Measurements from ENCODE around the gene MEDAG. TPM values are rescaled to one million over a fixed set of nuclear protein-coding genes. Genes with fewer than 3 reads are reported as not detected.

MEDAG gene
- total RNA-seq, 5 donors from 2014 or later (not counting 1 experiment from before 2014, with no cell fraction given): not detected

DNA sequence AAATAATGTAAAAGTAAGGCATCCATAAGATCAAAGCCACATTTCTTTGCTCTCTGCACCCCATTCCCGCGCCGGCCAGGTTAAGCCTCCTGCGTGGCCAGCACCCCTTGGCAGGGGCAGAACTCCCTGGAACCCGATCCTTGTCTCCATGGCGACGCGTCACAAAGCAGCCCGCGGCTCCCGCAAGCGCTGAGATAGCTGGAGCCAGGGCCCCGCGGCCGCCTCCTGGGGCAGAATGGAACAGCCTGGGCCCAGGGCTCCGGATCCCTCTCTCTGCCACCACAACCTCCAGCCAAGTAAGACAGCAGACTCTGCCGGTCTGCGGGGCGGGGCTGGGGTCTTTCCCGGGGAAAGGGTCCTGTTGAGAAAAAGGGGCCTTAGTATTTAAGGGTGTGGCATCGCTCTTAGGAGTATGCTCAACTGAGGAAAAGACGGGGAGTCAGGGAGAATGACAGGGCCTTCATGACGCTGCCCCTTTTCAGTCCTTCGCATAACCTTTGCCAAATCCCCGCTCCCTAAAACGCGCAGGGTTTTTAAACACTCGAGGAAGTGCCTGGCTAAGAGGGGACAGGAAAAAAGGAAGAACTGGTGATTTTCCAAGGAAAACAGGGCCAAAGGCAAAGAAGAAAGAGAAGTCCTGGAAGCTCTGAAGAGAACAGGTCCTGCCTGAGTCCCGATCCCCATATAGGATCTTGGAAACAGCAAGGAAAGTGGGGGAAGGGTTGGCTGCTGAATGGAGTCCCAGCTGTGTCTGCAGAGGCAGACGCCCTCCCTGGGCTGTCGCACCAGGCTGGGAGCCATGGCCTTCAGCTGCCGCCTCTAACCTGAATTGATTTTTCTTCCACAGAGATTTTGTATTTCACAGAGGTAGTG lies 26.6 kb downstream of the MEDAG start, which contains the start of gene TEX26:
TEX26 (plus strand) TSS at position 176 of the 873 bp plus-strand sequence; CDS start at position 236, 60 bp downstream.
- Mint-ChIP-seq H3K36me3 (no peaks in the 10 kb centered on the region), H3K4me3 (no peak within 1 kb of the TSS), H3K27ac (no peak within 1 kb of the TSS), H3K4me1 (no peaks in the 10 kb centered on the region), H3K9me3 (peaks cover 2 to 9% (median 5%) of the 10 kb centered on the region in 3 donors), H3K27me3 (peaks cover 53% of the 10 kb centered on the region in 2 donors)
- H3K27ac ChIP-seq (ENCODE audit: low read length): no peak within 1 kb of the TSS
- no peak within 1 kb of the TSS for H3K4me3 ChIP-seq (ENCODE audit: control insufficient read depth in 1 of 2, extremely low read depth in 1 of 2, low read length in 1 of 2)
- 61% methylated on average over 19 of the region's 32 CpGs for WGBS (ENCODE audit: insufficient coverage)
- H3K36me3 ChIP-seq (ENCODE audit: control insufficient read depth in 2 of 2, extremely low read depth in 1 of 2, insufficient read depth in 1 of 2, low read length in 1 of 2): no peaks in the 10 kb centered on the region
- CTCF ChIA-PET: no interaction called here
- peaks cover 8 to 43% of the 10 kb centered on the region in 2 experiments for H3K27me3 ChIP-seq (replicated peaks in 1 of 2; ENCODE audit: control insufficient read depth in 2 of 2, extremely low read depth in 1 of 2, insufficient read depth in 2 of 2, low read length in 1 of 2)
- H3K9me3 ChIP-seq: no peaks in the 10 kb centered on the region
- no peak for ATAC-seq (replicated peaks in 1 of 4)
- no peaks in the 10 kb centered on the region for H3K4me1 ChIP-seq (ENCODE audit: control insufficient read depth in 1 of 2, extremely low read depth in 1 of 2, insufficient read depth in 2 of 2, low read length in 2 of 2)
- no peak for DNase-seq
- POLR2A ChIA-PET: no interaction called here

DNA sequence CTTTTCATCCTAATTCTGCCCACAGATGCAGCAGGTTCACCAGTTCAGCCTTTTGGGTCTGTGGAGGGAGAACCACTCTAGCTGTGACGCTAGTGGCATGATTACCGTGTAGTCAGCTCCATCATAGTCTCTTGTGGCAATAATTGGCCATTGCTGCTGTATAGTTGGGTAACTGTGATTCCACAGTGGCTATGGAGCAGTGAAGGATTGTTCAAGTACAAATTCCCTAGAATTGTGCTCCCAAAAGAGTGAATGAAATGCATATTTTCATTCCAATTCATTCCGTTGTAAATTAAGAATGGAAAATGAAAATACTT lies 27.2 kb downstream of the MEDAG start:
- H3K9me3 ChIP-seq: no peaks in the 10 kb centered on the region
- no peak overlapping the region for H3K27ac Mint-ChIP-seq
- H3K4me3 Mint-ChIP-seq: no peak overlapping the region
- H3K4me1 ChIP-seq (ENCODE audit: control insufficient read depth in 1 of 2, extremely low read depth in 1 of 2, insufficient read depth in 2 of 2, low read length in 2 of 2): no peaks in the 10 kb centered on the region
- CTCF ChIA-PET: no interaction called here
- no peak for ATAC-seq (replicated peaks in 1 of 4)
- H3K27me3 Mint-ChIP-seq: peaks cover 53% of the 10 kb centered on the region in 2 donors
- no peaks in the 10 kb centered on the region for H3K4me1 Mint-ChIP-seq
- peaks cover 5 to 15% (median 7%) of the 10 kb centered on the region in 3 donors for H3K9me3 Mint-ChIP-seq
- no peak overlapping the region for H3K4me3 ChIP-seq (ENCODE audit: control insufficient read depth in 1 of 2, extremely low read depth in 1 of 2, low read length in 1 of 2)
- WGBS (ENCODE audit: insufficient coverage): no CpG with 5 or more reads among the region's 3 CpGs
- POLR2A ChIA-PET: no interaction called here
- no peaks in the 10 kb centered on the region for H3K36me3 Mint-ChIP-seq
- H3K27me3 ChIP-seq (replicated peaks in 1 of 2; ENCODE audit: control insufficient read depth in 2 of 2, extremely low read depth in 1 of 2, insufficient read depth in 2 of 2, low read length in 1 of 2): peaks cover 8 to 43% of the 10 kb centered on the region in 2 experiments
- DNase-seq: no peak
- no peak overlapping the region for H3K27ac ChIP-seq (ENCODE audit: low read length)
- no peaks in the 10 kb centered on the region for H3K36me3 ChIP-seq (ENCODE audit: control insufficient read depth in 2 of 2, extremely low read depth in 1 of 2, insufficient read depth in 1 of 2, low read length in 1 of 2)

DNA sequence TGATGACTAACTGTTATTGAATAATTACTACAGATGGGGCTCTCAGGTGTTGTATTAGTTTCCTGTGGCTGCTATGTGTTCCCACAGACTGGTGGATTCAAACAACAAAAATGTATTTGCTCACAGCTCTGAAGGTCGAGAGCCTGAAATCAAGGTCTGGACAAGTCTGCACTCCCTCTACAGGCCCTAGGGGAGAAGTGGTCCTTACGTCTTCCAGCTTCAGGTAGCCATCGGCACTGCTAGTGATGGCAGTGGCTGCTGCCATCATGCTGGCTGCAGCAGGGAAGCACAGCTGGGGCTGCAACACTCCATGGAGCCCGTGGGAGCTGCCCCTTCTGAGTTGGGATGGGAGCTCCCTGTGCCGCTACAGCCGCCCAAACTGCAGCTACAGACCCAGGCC lies 28.3 kb downstream of the MEDAG start:
- WGBS (ENCODE audit: insufficient coverage): 69% methylated on average over 4 of the region's 6 CpGs
- ATAC-seq (replicated peaks in 1 of 4) (no peak), DNase-seq (no peak)
- Mint-ChIP-seq H3K9me3 (peaks cover 5 to 16% (median 7%) of the 10 kb centered on the region in 3 donors), H3K27me3 (peaks cover 45 to 47% of the 10 kb centered on the region in 2 donors), H3K4me3 (no peak overlapping the region), H3K27ac (no peak overlapping the region), H3K4me1 (no peaks in the 10 kb centered on the region), H3K36me3 (no peaks in the 10 kb centered on the region)
- Histone ChIP-seq H3K36me3 (ENCODE audit: control insufficient read depth in 2 of 2, extremely low read depth in 1 of 2, insufficient read depth in 1 of 2, low read length in 1 of 2) (no peaks in the 10 kb centered on the region), H3K27me3 (replicated peaks in 1 of 2; ENCODE audit: control insufficient read depth in 2 of 2, extremely low read depth in 1 of 2, insufficient read depth in 2 of 2, low read length in 1 of 2) (peaks cover 8 to 38% of the 10 kb centered on the region in 2 experiments), H3K4me3 (ENCODE audit: control insufficient read depth in 1 of 2, extremely low read depth in 1 of 2, low read length in 1 of 2) (no peak overlapping the region), H3K9me3 (no peaks in the 10 kb centered on the region), H3K4me1 (ENCODE audit: control insufficient read depth in 1 of 2, extremely low read depth in 1 of 2, insufficient read depth in 2 of 2, low read length in 2 of 2) (no peaks in the 10 kb centered on the region), H3K27ac (ENCODE audit: low read length) (no peak overlapping the region)
- POLR2A ChIA-PET: interaction anchor here in 1 of 2 donors (0.6 kb wide), 1 partner anchor 60 kb away, joined by 5 read pairs; no protein-coding TSS in a partner anchor
- CTCF ChIA-PET: interaction anchor here in 1 of 2 donors (0.5 kb wide), 1 partner anchor 130 kb away, joined by 3 read pairs; no protein-coding TSS in a partner anchor

DNA sequence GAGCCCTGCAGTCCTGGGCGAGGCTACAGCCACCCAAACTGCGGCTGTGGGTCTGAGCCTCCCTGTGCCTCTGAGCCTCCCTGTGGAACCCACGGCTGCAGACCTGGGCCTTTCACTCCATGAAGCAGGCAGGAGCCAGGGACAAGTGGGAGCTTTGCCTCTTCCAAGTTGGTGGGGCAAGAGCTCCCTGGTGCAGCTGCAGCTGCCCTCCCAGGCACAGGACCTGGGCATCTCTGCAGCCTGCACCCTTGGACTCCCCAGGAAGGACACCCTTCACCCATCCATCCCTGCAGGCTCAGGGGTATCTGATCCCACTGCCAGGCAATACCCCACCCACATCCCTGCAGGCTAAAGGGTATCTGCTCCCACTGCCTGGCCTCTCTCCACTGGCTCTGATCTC lies 28.7 kb downstream of the MEDAG start:
- H3K36me3 Mint-ChIP-seq: no peaks in the 10 kb centered on the region
- ATAC-seq (replicated peaks in 1 of 4) (no peak), DNase-seq (no peak)
- Histone ChIP-seq H3K27me3 (replicated peaks in 1 of 2; ENCODE audit: control insufficient read depth in 2 of 2, extremely low read depth in 1 of 2, insufficient read depth in 2 of 2, low read length in 1 of 2) (peaks cover 8 to 37% of the 10 kb centered on the region in 2 experiments), H3K36me3 (ENCODE audit: control insufficient read depth in 2 of 2, extremely low read depth in 1 of 2, insufficient read depth in 1 of 2, low read length in 1 of 2) (no peaks in the 10 kb centered on the region), H3K4me3 (ENCODE audit: control insufficient read depth in 1 of 2, extremely low read depth in 1 of 2, low read length in 1 of 2) (no peak overlapping the region), H3K4me1 (ENCODE audit: control insufficient read depth in 1 of 2, extremely low read depth in 1 of 2, insufficient read depth in 2 of 2, low read length in 2 of 2) (no peaks in the 10 kb centered on the region), H3K27ac (ENCODE audit: low read length) (no peak overlapping the region), H3K9me3 (no peaks in the 10 kb centered on the region)
- no peak overlapping the region for H3K27ac Mint-ChIP-seq
- no peaks in the 10 kb centered on the region for H3K4me1 Mint-ChIP-seq
- peaks cover 40 to 43% of the 10 kb centered on the region in 2 donors for H3K27me3 Mint-ChIP-seq
- POLR2A ChIA-PET: no interaction called here
- H3K4me3 Mint-ChIP-seq: no peak overlapping the region
- CTCF ChIA-PET: interaction anchor here in 1 of 2 donors (0.5 kb wide), 1 partner anchor 130 kb away, joined by 3 read pairs; no protein-coding TSS in a partner anchor
- WGBS (ENCODE audit: insufficient coverage): 58% methylated on average over 3 of the region's 3 CpGs
- peaks cover 5 to 16% (median 7%) of the 10 kb centered on the region in 3 donors for H3K9me3 Mint-ChIP-seq

DNA sequence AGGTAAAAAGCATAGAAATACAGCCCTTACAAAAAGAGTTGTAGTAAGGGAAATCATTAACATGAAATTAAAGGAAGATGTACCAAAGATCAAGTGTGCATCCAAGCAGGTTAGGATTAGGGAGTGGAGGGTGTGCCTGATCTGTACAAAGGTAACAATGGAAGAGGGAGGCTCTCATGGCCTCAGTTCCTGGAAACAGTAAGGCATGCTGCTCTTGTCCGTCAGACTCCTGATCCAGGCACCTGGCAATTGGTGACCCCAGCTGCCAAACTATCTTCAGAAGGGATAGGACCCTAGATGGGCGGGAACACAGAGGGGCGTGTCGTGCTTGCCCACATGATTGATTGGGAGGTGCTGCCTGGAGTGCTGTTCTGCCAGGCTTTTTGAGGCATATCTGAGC lies 30.9 kb downstream of the MEDAG start:
- DNase-seq: no peak
- no peak overlapping the region for H3K4me3 ChIP-seq (ENCODE audit: control insufficient read depth in 1 of 2, extremely low read depth in 1 of 2, low read length in 1 of 2)
- H3K9me3 Mint-ChIP-seq: peaks cover 5 to 16% (median 7%) of the 10 kb centered on the region in 3 donors
- ATAC-seq (replicated peaks in 1 of 4): no peak
- 85% methylated on average over 4 of the region's 4 CpGs for WGBS (ENCODE audit: insufficient coverage)
- no peaks in the 10 kb centered on the region for H3K4me1 Mint-ChIP-seq
- ChIA-PET CTCF (no interaction called here), POLR2A (no interaction called here)
- peaks cover 24 to 26% of the 10 kb centered on the region in 2 donors for H3K27me3 Mint-ChIP-seq
- H3K27ac ChIP-seq (ENCODE audit: low read length): no peak overlapping the region
- H3K4me1 ChIP-seq (ENCODE audit: control insufficient read depth in 1 of 2, extremely low read depth in 1 of 2, insufficient read depth in 2 of 2, low read length in 2 of 2): no peaks in the 10 kb centered on the region
- peaks cover 4 to 33% of the 10 kb centered on the region in 2 experiments for H3K27me3 ChIP-seq (replicated peaks in 1 of 2; ENCODE audit: control insufficient read depth in 2 of 2, extremely low read depth in 1 of 2, insufficient read depth in 2 of 2, low read length in 1 of 2)
- no peak overlapping the region for H3K27ac Mint-ChIP-seq
- no peaks in the 10 kb centered on the region for H3K36me3 Mint-ChIP-seq
- no peak overlapping the region for H3K4me3 Mint-ChIP-seq
- H3K9me3 ChIP-seq: no peaks in the 10 kb centered on the region
- no peaks in the 10 kb centered on the region for H3K36me3 ChIP-seq (ENCODE audit: control insufficient read depth in 2 of 2, extremely low read depth in 1 of 2, insufficient read depth in 1 of 2, low read length in 1 of 2)

DNA sequence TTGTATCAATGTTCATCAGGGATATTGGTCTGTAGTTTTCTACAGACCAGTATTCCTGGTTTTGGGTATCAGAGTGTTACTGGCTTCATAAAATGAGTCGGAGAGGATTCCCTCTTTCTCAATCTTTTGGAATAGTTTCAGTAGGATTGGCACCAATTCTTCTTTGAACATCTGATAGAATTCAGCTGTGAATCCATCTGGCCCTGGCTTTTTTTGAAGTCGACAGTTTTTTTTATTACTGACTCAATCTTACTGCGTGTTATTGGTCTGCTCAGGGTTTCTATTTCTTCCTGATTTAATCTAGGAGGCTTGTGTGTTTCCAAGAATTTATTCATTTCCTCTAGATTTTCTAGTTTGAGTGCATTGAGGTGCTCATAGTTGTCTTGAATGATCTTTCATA lies 37.8 kb downstream of the MEDAG start:
- Mint-ChIP-seq H3K36me3 (no peaks in the 10 kb centered on the region), H3K4me1 (no peaks in the 10 kb centered on the region), H3K27ac (no peak overlapping the region), H3K9me3 (peaks cover 0 to 21% (median 12%) of the 10 kb centered on the region in 3 donors), H3K4me3 (no peak overlapping the region), H3K27me3 (peaks cover 10 to 21% of the 10 kb centered on the region in 2 donors)
- H3K4me1 ChIP-seq (ENCODE audit: control insufficient read depth in 1 of 2, extremely low read depth in 1 of 2, insufficient read depth in 2 of 2, low read length in 2 of 2): no peaks in the 10 kb centered on the region
- no peak overlapping the region for H3K4me3 ChIP-seq (ENCODE audit: control insufficient read depth in 1 of 2, extremely low read depth in 1 of 2, low read length in 1 of 2)
- ATAC-seq (replicated peaks in 1 of 4) (no peak), DNase-seq (no peak)
- no peaks in the 10 kb centered on the region for H3K27me3 ChIP-seq (replicated peaks in 1 of 2; ENCODE audit: control insufficient read depth in 2 of 2, extremely low read depth in 1 of 2, insufficient read depth in 2 of 2, low read length in 1 of 2)
- ChIA-PET POLR2A (no interaction called here), CTCF (no interaction called here)
- WGBS (ENCODE audit: insufficient coverage): no CpG with 5 or more reads among the region's 3 CpGs
- no peaks in the 10 kb centered on the region for H3K9me3 ChIP-seq
- H3K27ac ChIP-seq (ENCODE audit: low read length): no peak overlapping the region
- no peaks in the 10 kb centered on the region for H3K36me3 ChIP-seq (ENCODE audit: control insufficient read depth in 2 of 2, extremely low read depth in 1 of 2, insufficient read depth in 1 of 2, low read length in 1 of 2)
